RWPE2 (cell line): ENCODE measurements around the gene CFAP210.
A peak's percentile ranks its signal among the peaks of the same experiment; 100 is the strongest.

Source experiments
- ATAC-seq: fragments of 200-7000 bp; cut with Tn5 transposase; 3 replicates; pipeline ENCODE4 v1.9.1; 2021; ENCODE audit warnings: low read depth
- DNase-seq: peaks from one replicate; pipeline ENCODE4 v3.0.0-alpha.2; 2020; ENCODE audit warnings: low spot score
- H3K27ac ChIP-seq: fragments of 450-650 bp; 2 replicates; pipeline ENCODE4 v1.5.1; 2017; ENCODE audit warnings: mild to moderate bottlenecking; ENCODE audit not compliant: poor library complexity, severe bottlenecking
- H3K27me3 ChIP-seq: fragments of 250-450 bp; sonication (Bioruptor Pico); 2 replicates; pipeline ENCODE4 v1.5.1; 2021; ENCODE audit warnings: mild to moderate bottlenecking, moderate library complexity; ENCODE audit not compliant: insufficient read depth, poor library complexity, severe bottlenecking
- H3K36me3 ChIP-seq: fragments of 250-450 bp; sonication (Bioruptor Pico); 2 replicates; pipeline ENCODE4 v1.5.1; 2020; ENCODE audit warnings: low read depth, mild to moderate bottlenecking, moderate library complexity
- H3K4me1 ChIP-seq: fragments of 250-450 bp; sonication (Bioruptor Pico); 2 replicates; pipeline ENCODE4 v1.5.1; 2021; ENCODE audit warnings: mild to moderate bottlenecking, moderate library complexity; ENCODE audit not compliant: insufficient read depth, poor library complexity, severe bottlenecking
- H3K4me3 ChIP-seq: fragments of 250-450 bp; sonication (Bioruptor Pico); 2 replicates; pipeline ENCODE4 v1.5.1; 2021; ENCODE audit warnings: mild to moderate bottlenecking, moderate library complexity; ENCODE audit not compliant: severe bottlenecking
- H3K9me3 ChIP-seq: fragments of 250-450 bp; sonication (Bioruptor Pico); 2 replicates; pipeline ENCODE4 v1.5.1; 2021; ENCODE audit warnings: mild to moderate bottlenecking, moderate library complexity; ENCODE audit not compliant: severe bottlenecking
- TF ChIP-seq, protein P1 (sequence below): fragments of 450-650 bp; IDR thresholded peaks from one replicate; pipeline ENCODE4 v1.5.1; 2017; ENCODE audit warnings: mild to moderate bottlenecking, moderate library complexity; ENCODE audit not compliant: poor library complexity, severe bottlenecking

The CFAP210 gene

DNA sequence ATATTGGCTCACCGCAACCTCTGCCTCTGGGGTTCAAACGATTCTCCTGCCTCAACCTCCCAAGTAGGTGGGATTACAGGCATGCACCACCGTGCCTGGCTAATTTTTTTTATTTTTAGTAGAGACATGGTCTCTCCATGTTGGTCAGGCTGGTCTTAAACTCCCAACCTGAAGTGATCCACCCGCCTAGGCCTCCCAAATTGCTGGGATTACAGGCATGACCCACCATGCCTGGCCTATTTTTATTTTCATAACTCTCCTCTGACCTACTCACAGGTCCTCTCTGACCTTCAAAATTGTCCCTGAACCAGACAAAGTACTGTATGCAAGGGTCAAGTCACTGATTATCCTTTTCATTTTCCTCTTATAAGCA is 23.5 kb upstream of the CFAP210 start:
- Histone ChIP-seq H3K4me3 (no peak overlapping the region), H3K27ac (no peak overlapping the region), H3K36me3 (no peaks in the 10 kb centered on the region), H3K27me3 (no peaks in the 10 kb centered on the region), H3K4me1 (no peaks in the 10 kb centered on the region), H3K9me3 (no peaks in the 10 kb centered on the region)
- TF ChIP-seq, protein P1, sequence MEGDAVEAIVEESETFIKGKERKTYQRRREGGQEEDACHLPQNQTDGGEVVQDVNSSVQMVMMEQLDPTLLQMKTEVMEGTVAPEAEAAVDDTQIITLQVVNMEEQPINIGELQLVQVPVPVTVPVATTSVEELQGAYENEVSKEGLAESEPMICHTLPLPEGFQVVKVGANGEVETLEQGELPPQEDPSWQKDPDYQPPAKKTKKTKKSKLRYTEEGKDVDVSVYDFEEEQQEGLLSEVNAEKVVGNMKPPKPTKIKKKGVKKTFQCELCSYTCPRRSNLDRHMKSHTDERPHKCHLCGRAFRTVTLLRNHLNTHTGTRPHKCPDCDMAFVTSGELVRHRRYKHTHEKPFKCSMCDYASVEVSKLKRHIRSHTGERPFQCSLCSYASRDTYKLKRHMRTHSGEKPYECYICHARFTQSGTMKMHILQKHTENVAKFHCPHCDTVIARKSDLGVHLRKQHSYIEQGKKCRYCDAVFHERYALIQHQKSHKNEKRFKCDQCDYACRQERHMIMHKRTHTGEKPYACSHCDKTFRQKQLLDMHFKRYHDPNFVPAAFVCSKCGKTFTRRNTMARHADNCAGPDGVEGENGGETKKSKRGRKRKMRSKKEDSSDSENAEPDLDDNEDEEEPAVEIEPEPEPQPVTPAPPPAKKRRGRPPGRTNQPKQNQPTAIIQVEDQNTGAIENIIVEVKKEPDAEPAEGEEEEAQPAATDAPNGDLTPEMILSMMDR = no peak
- DNase-seq (no peak), ATAC-seq (no peak)

DNA sequence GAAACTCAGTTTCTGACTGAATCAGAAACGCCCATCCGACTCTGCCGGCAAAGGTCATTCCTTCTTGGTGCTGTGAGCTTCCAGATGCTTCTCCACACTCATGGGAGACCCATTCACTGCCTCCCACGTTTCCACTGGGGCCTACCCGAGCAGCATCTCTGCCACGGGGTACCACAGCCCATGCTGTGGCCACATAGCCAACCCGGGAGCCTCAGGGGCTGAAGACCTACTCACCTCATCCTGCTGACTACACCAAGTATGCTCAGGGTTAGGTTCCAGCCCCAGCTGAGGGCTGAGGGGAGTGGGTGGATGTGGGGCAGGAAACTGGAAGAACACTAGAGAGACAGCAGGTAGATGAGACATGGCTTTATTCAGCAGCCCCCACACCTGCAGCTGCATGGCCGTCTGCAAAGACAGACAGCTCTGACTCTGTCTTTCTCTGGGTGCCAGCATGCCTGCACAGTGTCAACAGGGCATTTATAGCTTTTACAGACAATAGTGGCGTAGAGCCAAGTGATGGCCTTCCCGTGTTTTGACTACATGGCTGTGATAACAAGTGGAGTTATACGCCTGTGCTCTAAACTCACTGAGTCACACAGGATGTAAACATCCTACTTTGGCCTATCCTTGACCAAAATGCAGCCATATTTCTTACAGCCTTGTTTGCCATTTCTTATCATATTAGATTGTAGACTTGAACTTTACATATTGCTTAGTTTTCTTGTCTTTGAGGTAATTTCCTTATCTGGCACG is 22.9 kb upstream of the CFAP210 start:
- H3K27ac ChIP-seq = no peak overlapping the region
- no peaks in the 10 kb centered on the region for H3K4me1 ChIP-seq
- ATAC-seq = peak; percentile 49
- no peak for DNase-seq
- no peaks in the 10 kb centered on the region for H3K9me3 ChIP-seq
- TF ChIP-seq, protein P1 = no peak
- no peaks in the 10 kb centered on the region for H3K36me3 ChIP-seq
- H3K4me3 ChIP-seq = no peak overlapping the region
- no peaks in the 10 kb centered on the region for H3K27me3 ChIP-seq

DNA sequence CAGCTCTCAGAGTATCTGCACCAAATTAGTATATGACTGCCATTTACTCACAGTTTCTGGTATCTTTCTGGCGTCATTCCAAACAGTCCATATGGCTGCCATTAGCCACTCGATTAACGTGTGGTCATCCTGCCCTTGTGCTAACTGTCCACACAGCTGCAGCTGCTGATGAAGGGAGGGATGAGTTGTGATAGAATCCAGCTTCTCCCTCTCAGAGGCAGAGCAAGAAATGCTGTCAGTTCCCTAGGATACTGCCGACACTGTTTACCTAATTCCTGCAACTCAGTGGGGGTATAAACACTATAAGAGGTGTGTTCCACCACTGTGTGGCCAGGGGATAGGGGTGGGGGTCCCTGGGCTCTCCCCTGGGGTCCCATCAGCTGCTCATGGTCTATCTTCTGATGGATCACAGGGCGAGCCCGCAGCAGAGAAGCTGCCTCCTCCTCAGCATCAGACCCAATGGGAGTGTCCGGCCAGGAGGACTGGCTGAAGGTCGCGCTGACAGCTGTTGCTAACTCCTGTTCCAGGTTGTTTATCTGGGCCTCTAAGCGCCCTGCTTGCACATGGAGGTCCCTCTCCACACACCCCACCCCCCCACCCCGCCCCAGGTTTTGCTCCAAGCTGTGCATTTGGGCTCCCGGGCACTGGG is 22.2 kb upstream of the CFAP210 start:
- no peak for DNase-seq
- Histone ChIP-seq H3K4me1 (no peaks in the 10 kb centered on the region), H3K36me3 (no peaks in the 10 kb centered on the region), H3K27me3 (no peaks in the 10 kb centered on the region), H3K9me3 (no peaks in the 10 kb centered on the region), H3K27ac (no peak overlapping the region), H3K4me3 (no peak overlapping the region)
- TF ChIP-seq, protein P1 = no peak
- no peak for ATAC-seq

DNA sequence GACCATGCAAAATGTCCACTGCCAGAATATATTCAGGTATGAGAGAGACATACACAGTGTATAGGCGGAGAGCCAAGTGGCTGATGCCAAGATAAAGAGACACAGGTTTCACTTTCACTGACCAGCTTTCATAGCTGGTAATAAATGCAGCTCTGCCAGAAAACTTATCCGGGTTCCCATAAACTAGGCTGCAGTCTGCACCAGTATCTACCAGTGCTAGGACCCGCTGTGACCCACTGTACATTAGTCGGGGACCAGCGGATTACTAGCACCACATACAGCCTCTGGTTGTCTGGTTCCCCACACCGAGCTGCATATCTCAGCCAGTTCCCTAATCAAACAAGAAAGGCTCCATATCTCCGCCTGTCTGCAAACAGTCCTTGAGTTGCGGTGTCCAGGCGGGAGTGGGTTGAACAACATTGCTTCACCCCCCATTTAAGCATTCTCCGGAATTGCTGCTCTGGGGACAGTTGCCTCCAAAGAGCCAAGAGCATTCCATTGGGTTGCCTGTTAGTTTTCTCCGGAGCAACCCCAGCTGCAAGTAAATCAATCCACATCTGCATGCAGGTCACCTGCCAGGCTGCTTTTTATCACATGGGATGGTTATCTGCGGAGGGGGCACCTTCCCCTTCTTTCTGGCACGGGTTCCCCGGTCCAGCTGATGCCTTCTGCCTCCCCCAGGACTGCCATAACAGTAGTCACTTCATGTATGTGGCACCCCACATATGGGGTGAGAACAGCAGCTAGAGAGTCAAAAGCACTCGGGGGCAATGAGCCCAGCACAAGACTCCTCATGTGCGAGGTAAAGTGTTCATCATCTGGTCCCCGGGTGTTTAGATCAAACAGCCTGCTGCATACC is 21.4 kb upstream of the CFAP210 start:
- TF ChIP-seq, protein P1 = no peak
- no peak for DNase-seq
- peak; percentile 48; the same call in 2 of the 3 replicates for ATAC-seq
- H3K9me3 ChIP-seq = no peaks in the 10 kb centered on the region
- H3K36me3 ChIP-seq = no peaks in the 10 kb centered on the region
- H3K27me3 ChIP-seq = no peaks in the 10 kb centered on the region
- H3K4me1 ChIP-seq = no peaks in the 10 kb centered on the region
- H3K4me3 ChIP-seq = peak overlapping the region; percentile 6
- no peak overlapping the region for H3K27ac ChIP-seq
